A673 (cell line): ENCODE measurements around the gene DCC. TPM values are rescaled to one million over a fixed set of nuclear protein-coding genes. Genes with fewer than 3 reads are reported as not detected.

Source experiments
- BruUV-seq: library from RNA; stranded (reverse); fragments of 400-500 nt; replicated peaks from 2 replicates; lab custom pipeline; 2021; lab: Mats Ljungman, UMichigan
- CTCF ChIA-PET: fragments of 300-600 bp; sonication (Branson Sonifier 250); formaldehyde crosslinking; loops from one replicate; lab custom pipeline; 2022; ENCODE audit warnings: antibody characterized with exemption; lab: Charles Lee
- POLR2A ChIA-PET: fragments of 300-600 bp; sonication (Branson Sonifier 250); formaldehyde crosslinking; loops from one replicate; lab custom pipeline; 2022; ENCODE audit warnings: antibody characterized with exemption; ENCODE audit not compliant: low non-redundant PET; lab: Charles Lee
- DNase-seq: peaks from one replicate; pipeline ENCODE4 v3.0.0-alpha.2; 2015; ENCODE audit warnings: low spot score
- H3K27ac ChIP-seq: fragments of 200-600 bp; sonication (generic); 2 replicates; pipeline ENCODE4 v1.5.1; 2016; ENCODE audit warnings: mixed run types, low read depth, mild to moderate bottlenecking, mixed read lengths, antibody characterized with exemption, low read length; ENCODE audit not compliant: poor library complexity, severe bottlenecking
- H3K27me3 ChIP-seq: fragments of 200-600 bp; sonication (generic); replicated peaks from 2 replicates; pipeline ENCODE4 v1.6.1; 2017; ENCODE audit warnings: mixed run types, low read depth, mild to moderate bottlenecking, mixed read lengths, antibody characterized with exemption, low read length; ENCODE audit not compliant: insufficient read depth, poor library complexity
- H3K36me3 ChIP-seq: fragments of 200-600 bp; sonication (generic); 2 replicates; pipeline ENCODE4 v1.6.1; 2016; ENCODE audit warnings: mixed run types, mild to moderate bottlenecking, mixed read lengths, antibody characterized with exemption, low read length; ENCODE audit not compliant: insufficient read depth, poor library complexity, severe bottlenecking
- H3K4me1 ChIP-seq: fragments of 200-600 bp; sonication (generic); 2 replicates; pipeline ENCODE4 v1.6.1; 2017; ENCODE audit warnings: mixed run types, mild to moderate bottlenecking, mixed read lengths, antibody characterized with exemption, low read length; ENCODE audit not compliant: insufficient read depth, poor library complexity, severe bottlenecking
- H3K4me3 ChIP-seq: fragments of 200-600 bp; sonication (generic); 2 replicates; pipeline ENCODE4 v1.5.1; 2016; ENCODE audit warnings: low read depth, mixed run types, mild to moderate bottlenecking, mixed read lengths, low read length; ENCODE audit not compliant: poor library complexity, severe bottlenecking
- H3K9me3 ChIP-seq: fragments of 200-600 bp; sonication (generic); 2 replicates; pipeline ENCODE4 v1.6.1; 2016; ENCODE audit warnings: mixed run types, low read depth, mild to moderate bottlenecking, mixed read lengths, antibody characterized with exemption, low read length; ENCODE audit not compliant: poor library complexity, severe bottlenecking
- EZH2 ChIP-seq: fragments of 200-600 bp; sonication (generic); IDR thresholded peaks from 2 replicates; pipeline ENCODE4 v1.6.1; 2017; ENCODE audit warnings: borderline replicate concordance, low read depth, mild to moderate bottlenecking, mixed read lengths, antibody characterized with exemption, low read length; ENCODE audit not compliant: poor library complexity, severe bottlenecking
- intact Hi-C: fragments of 100-400 bp; cut with micrococcal nuclease; formaldehyde crosslinking; loops from one replicate; pipeline ENCODE4 v1.10.0; 2022; ENCODE audit not compliant: unreplicated experiment
- total RNA-seq: library from RNA; stranded (reverse); gene quantifications from 2 replicates; pipeline ENCODE4 v1.2.3, GENCODE V29; 2021
- TF ChIP-seq, protein P1 (sequence below): fragments of 300-800, 200-600 bp; sonication (generic); conservative IDR thresholded peaks from 2 replicates; pipeline ENCODE4 v1.5.1; 2017; ENCODE audit warnings: low read depth, mild to moderate bottlenecking, antibody characterized with exemption, low read length, moderate library complexity, mixed read lengths

Gene DCC
- total RNA-seq, 1 experiment from 2014 or later, result 93.0 TPM

DNA sequence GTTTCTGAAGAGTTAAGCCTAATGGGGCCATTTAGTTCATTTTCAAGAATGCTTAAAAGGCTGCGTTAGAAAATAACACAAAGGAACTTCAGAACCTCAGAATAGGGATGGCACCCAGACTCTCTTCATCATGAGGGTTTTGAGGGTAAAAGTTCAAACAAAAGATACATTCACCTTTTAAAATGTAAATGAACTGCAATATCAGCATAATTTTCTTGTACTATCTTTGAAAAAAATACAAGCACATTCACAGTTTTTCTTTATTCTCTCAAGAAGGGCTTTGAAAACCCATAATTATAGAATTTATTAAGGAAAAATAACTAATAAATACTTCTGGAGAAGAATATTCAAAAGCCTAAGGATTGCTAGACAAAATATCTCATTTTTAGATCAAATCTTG is 791.0 kb downstream of the DCC start:
- ChIA-PET CTCF (no interaction called here), POLR2A (no interaction called here)
- BruUV-seq, result no TSS peak

DNA sequence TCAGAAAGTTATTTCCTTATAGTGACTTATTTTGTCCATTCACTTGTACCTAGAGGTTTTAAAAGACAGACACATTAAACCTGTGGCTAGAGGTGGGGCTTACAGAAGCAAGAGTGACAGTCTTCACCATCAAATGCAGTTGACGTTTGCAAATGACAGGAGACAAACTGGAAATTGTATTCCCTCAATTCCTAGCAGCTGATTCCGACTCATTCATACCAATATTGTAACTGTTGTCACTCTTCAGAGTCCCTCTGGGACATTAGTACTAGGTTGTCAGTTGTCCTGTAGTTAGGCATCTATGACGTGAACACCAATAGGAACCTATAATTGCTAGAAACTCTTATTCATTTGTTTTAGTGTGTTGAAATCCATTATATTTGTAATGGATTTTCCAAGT is 794.7 kb downstream of the DCC start:
- CTCF ChIA-PET, result no interaction called here
- BruUV-seq, result no TSS peak
- POLR2A ChIA-PET, result no interaction called here

More for the DNA sequence above, 791.0 kb downstream of the DCC start:
- no peaks in the 10 kb centered on the region for H3K9me3 ChIP-seq
- H3K27me3 ChIP-seq, result no peaks in the 10 kb centered on the region
- H3K4me1 ChIP-seq, result no peaks in the 10 kb centered on the region
- TF ChIP-seq, protein P1, sequence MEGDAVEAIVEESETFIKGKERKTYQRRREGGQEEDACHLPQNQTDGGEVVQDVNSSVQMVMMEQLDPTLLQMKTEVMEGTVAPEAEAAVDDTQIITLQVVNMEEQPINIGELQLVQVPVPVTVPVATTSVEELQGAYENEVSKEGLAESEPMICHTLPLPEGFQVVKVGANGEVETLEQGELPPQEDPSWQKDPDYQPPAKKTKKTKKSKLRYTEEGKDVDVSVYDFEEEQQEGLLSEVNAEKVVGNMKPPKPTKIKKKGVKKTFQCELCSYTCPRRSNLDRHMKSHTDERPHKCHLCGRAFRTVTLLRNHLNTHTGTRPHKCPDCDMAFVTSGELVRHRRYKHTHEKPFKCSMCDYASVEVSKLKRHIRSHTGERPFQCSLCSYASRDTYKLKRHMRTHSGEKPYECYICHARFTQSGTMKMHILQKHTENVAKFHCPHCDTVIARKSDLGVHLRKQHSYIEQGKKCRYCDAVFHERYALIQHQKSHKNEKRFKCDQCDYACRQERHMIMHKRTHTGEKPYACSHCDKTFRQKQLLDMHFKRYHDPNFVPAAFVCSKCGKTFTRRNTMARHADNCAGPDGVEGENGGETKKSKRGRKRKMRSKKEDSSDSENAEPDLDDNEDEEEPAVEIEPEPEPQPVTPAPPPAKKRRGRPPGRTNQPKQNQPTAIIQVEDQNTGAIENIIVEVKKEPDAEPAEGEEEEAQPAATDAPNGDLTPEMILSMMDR, result no peak
- TF ChIP-seq EZH2, result no peak
- no peak overlapping the region for H3K27ac ChIP-seq
- no peak for DNase-seq
- H3K4me3 ChIP-seq, result no peak overlapping the region
- intact Hi-C loops, result no loop called here
- H3K36me3 ChIP-seq, result no peaks in the 10 kb centered on the region

DNA sequence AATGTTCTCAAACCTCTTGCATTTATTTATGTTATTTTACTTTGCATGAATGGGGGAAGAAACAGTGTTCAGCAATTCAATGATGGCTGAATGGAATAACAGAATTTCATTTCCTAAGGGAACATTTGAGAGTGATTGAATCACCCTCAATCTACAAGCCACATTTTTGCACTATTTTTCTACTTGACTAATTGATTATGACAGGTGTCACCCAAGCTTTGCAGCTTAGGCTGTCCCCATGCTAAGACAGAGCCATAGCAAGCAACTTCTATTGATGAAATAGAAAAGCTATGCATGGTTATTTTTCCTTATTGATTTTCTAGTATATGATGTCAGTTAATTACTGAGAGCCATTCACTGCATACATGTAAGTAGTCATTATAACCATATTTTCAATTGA is 795.7 kb downstream of the DCC start:
- no peaks in the 10 kb centered on the region for H3K4me1 ChIP-seq
- H3K27me3 ChIP-seq, result no peaks in the 10 kb centered on the region
- H3K4me3 ChIP-seq, result no peak overlapping the region
- ChIA-PET POLR2A (no interaction called here), CTCF (no interaction called here)
- BruUV-seq, result no TSS peak
- no peaks in the 10 kb centered on the region for H3K9me3 ChIP-seq
- intact Hi-C loops, result no loop called here
- no peak for TF ChIP-seq EZH2
- TF ChIP-seq, protein P1, result no peak
- no peak overlapping the region for H3K27ac ChIP-seq
- no peaks in the 10 kb centered on the region for H3K36me3 ChIP-seq
- DNase-seq, result no peak

More for the DNA sequence above, 794.7 kb downstream of the DCC start:
- Histone ChIP-seq H3K36me3 (no peaks in the 10 kb centered on the region), H3K27me3 (no peaks in the 10 kb centered on the region), H3K27ac (no peak overlapping the region), H3K4me3 (no peak overlapping the region), H3K4me1 (no peaks in the 10 kb centered on the region), H3K9me3 (no peaks in the 10 kb centered on the region)
- TF ChIP-seq EZH2, result no peak
- TF ChIP-seq, protein P1, result no peak
- intact Hi-C loops, result no loop called here
- DNase-seq, result no peak
